Posterior cingulate gyrus (tissue), 11 donors: Measurements from ENCODE around the gene BGLAP.

ENCODE experiments used
- DNase-seq, 10 donors: peaks; one replicate each; pipeline versions ENCODE4 v3.0.0 to v3.0.0-alpha.2; 2020 to 2021; ENCODE audit warnings: mixed read lengths in 3 of 10
- intact Hi-C: fragments of 100-400 bp; cut with DNase I; formaldehyde crosslinking; loops from one replicate; pipeline ENCODE4 v1.15.1; 2023

BGLAP gene

GRCh38 chr1:156248323-156248683 lies 6.3 kb downstream of the BGLAP start:
- peak in 1 of 10 donors; percentile 24 for DNase-seq
- intact Hi-C loops: no loop called here

DNA sequence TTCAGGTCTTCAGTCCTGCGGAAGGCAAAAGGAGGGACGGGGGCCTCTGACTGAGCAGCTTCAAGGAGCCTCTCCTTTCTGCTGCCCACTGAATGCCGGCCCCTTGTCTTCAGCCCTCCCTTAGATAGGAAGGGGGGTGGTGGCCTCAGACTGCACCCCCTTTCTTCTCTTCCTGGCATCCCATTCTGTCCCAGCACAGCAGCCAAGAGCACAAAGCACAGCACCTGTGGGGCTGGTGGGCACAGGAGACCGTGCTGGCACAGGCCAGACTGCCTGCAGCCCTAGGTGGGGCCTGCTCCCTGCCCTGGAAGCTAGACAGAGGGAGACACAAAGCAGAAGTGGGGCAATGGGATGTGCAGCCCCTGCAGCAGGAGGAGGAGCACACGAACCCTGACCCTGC lies 7.6 kb downstream of the BGLAP start:
- intact Hi-C loops: no loop called here

GRCh38 chr1:156251527-156251926 lies 9.5 kb downstream of the BGLAP start:
- DNase-seq: peak in 1 of 10 donors; percentile 83
- intact Hi-C loops: no loop called here

More for the DNA sequence above, 7.6 kb downstream of the BGLAP start:
- DNase-seq: peak in 2 of 10 donors; percentile 68 to 80

DNA sequence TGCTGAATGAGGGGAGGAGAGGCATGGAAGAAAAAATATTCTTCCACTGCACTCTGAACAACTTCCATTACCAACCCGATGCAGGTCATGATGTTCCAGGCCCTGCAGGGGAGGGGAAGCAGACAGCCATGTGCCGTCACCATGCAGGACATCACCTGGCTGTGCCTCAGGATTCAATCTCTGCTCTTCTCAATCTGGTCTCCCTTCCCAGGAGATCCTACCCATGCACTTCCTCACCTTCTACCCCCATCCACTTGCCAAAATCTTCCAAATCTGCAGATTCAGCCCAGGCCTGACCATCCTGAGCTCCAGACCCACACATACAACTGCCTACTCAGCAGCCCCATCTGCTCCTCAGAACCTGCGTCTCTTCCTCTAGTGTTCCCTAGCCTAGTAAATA lies 11.7 kb downstream of the BGLAP start:
- intact Hi-C loops: no loop called here
- DNase-seq: no peak

GRCh38 chr1:156257711-156258110 lies 15.7 kb downstream of the BGLAP start:
- peak in 1 of 10 donors; percentile 79 for DNase-seq
- intact Hi-C loops: no loop called here

- peak in 2 of 10 donors; percentile 32 to 60 for DNase-seq
- intact Hi-C loops: no loop called here
Measured at GRCh38 chr1:156258859-156259258, 16.9 kb downstream of the BGLAP start.

GRCh38 chr1:156259805-156260204 lies 17.8 kb downstream of the BGLAP start:
- peak in 7 of 10 donors; percentile 53 to 92 (median 65) for DNase-seq
- intact Hi-C loops: no loop called here

GRCh38 chr1:156260896-156261295 lies 18.9 kb downstream of the BGLAP start:
- DNase-seq: peak in 2 of 10 donors; percentile 75 to 90
- intact Hi-C loops: no loop called here

DNA sequence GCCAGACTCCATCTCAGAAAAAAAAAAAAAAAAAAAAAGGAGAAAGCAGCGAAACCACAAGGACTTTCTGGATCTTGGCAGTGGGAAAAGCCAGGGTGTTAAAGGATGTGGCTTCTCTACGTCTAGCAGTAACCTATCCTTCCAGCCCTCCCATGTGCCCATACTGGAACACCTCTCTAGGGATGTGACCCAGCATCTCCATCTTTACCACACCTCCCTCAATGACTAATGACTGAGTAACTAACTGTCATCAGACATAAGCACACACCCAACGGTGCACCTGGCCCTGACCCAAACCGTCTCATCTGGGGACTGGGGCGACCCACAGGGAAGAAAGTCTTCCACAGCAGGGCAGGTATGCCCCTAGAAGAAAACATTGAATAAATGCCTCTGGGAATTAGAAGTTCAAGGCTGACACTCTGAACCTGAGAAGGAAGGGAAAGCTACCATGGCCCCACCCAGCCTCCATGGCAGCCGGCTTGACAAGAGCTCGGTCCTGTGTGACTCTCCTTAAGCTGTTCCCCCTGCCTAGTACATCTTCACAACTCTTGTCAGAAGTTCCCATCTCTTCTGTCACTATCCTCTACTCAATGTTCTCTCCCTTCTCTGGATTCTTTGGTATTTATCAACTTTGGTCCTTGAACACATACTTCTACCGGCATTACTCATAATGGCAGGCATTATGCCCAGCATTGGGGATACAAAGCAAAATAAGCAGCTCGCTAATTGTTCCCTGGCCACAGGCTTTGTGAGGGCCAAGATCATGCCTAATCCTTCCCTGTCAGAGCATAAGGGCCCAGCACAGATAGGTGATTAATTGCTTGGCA lies 20.7 kb downstream of the BGLAP start:
- intact Hi-C loops: no loop called here

GRCh38 chr1:156263288-156263655 lies 21.3 kb downstream of the BGLAP start:
- peak in 2 of 10 donors; percentile 23 to 61 for DNase-seq
- intact Hi-C loops: no loop called here

More for the DNA sequence above, 20.7 kb downstream of the BGLAP start:
- DNase-seq: peak in 1 of 10 donors; percentile 51

- intact Hi-C loops: no loop called here
- peak in 1 of 10 donors; percentile 75 for DNase-seq
Measured at GRCh38 chr1:156266051-156266450, 24.1 kb downstream of the BGLAP start.

GRCh38 chr1:156268336-156268735 lies 26.4 kb downstream of the BGLAP start:
- intact Hi-C loops: no loop called here
- no peak for DNase-seq

DNA sequence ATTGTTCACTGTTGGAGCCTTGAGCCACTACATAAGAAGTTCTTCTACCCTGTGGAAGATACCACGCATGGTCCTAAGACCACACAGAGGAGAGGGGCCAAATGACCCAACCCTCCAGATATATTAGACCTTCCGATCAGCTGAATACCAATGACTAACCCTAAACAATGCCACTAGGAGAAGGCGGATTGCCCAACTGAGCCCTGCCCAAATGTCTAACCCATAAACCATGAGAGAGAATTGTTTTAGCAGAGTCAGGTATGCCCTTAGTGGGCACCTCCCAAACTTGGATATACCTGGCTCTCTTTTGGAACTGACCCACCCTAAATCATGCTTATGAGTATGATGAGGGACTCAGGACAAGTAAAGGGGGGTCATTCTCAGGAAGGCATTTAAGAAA lies 28.3 kb downstream of the BGLAP start:
- intact Hi-C loops: no loop called here

DNA sequence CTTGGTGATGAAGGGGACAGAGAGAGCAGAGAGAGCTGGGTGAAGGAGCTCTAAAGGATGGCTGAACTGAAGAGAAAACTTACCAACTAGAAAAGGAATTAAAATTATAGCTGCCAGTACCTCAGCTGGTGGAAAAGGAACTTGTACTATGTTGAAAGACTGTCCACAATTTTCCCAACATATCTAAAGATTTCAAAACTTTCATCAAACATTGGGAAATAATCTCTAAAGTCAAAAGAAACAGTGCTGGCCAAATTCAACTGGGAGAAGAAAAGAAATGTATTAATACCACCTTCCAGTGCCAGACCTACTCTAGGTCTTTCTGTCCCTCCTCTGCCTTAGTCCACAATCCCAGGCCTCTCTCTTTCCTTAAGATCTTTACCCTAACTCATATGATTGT lies 34.5 kb downstream of the BGLAP start:
- intact Hi-C loops: no loop called here
- peak in 1 of 10 donors; percentile 1 for DNase-seq

More for the DNA sequence above, 28.3 kb downstream of the BGLAP start:
- DNase-seq: no peak

GRCh38 chr1:156276966-156277381 lies 35.0 kb downstream of the BGLAP start:
- intact Hi-C loops: no loop called here
- peak in 1 of 10 donors; percentile 7 for DNase-seq

- DNase-seq: no peak
- intact Hi-C loops: no loop called here
Measured at GRCh38 chr1:156279837-156280236, 37.9 kb downstream of the BGLAP start.

GRCh38 chr1:156281281-156281680 lies 39.3 kb downstream of the BGLAP start:
- DNase-seq: peak in 3 of 10 donors; percentile 42 to 85 (median 72)
- intact Hi-C loops: no loop called here

- peak in 1 of 10 donors; percentile 71 for DNase-seq
- intact Hi-C loops: no loop called here
Measured at GRCh38 chr1:156281693-156282478, 39.9 kb downstream of the BGLAP start.

- peak; percentile 92 to 99 (median 93) for DNase-seq
- intact Hi-C loops: no loop called here
Measured at GRCh38 chr1:156282479-156283222, 40.7 kb downstream of the BGLAP start, which contains the start of gene SMG5. Gene SMG5 (minus strand): TSS chr1:156282825. CDS start chr1:156282680, 145 bp downstream.

GRCh38 chr1:156283521-156283920 lies 41.5 kb downstream of the BGLAP start:
- DNase-seq: no peak
- intact Hi-C loops: no loop called here

DNA sequence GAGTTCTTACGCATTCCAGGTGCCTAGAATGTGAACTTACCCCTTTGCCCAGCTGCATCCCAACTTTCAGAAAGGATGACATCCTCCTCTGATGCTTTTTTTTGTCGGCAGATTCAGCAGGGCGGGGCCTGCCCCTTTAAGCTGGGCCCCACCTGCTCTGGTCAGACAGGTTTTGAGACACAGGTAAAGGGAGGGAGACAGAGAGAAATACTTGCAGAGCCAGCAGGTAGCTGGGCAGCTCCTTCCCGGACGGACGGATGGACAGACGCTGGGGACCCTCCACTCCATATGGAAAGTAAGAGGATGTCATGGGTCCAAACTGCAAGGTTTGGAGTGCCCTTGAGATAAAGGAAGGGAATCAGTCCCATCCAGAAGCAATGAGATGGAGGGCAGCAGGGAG lies 42.1 kb downstream of the BGLAP start, which contains the start of gene TMEM79:
TMEM79 (plus strand) TSS at position 214 of the 400 bp plus-strand sequence. CDS start 902 bp downstream, outside the sequence.
- peak in 2 of 10 donors; percentile 30 to 44 for DNase-seq
- intact Hi-C loops: no loop called here
